Left lobe of liver (tissue), 2 donors: ENCODE results near the gene ADGRD2. TPM values are rescaled to one million over a fixed set of nuclear protein-coding genes. Genes with fewer than 3 reads are reported as not detected.
A peak's percentile ranks its signal among the peaks of the same experiment; 100 is the strongest.

Experiments
- ATAC-seq: fragments of 200-7000 bp; cut with Tn5 transposase; one replicate; pipeline ENCODE4 v1.9.1; 2020; ENCODE audit warnings: mild to moderate bottlenecking, moderate library complexity
- DNase-seq: peaks from one replicate; pipeline ENCODE4 v3.0.0-alpha.2; 2020; ENCODE audit warnings: low spot score
- total RNA-seq: library from RNA; stranded (reverse); gene quantifications from one replicate; pipeline ENCODE4 v1.2.1, GENCODE V29; 2021
- donor health status: DM: no; HTN: no; CAD: no; lungs with moderate emphysema.
- donor health status: DM: no; HTN: yes; CAD: no.

The ADGRD2 gene
- total RNA-seq, 1 donor from 2014 or later, result not detected

GRCh38 chr9:124477648-124478285 is 27.5 kb downstream of the ADGRD2 start:
- no peak for DNase-seq
- ATAC-seq, result no peak

- ATAC-seq (no peak), DNase-seq (no peak)
Measured at GRCh38 chr9:124478354-124478753, 28.1 kb downstream of the ADGRD2 start.

GRCh38 chr9:124479371-124479770 is 29.1 kb downstream of the ADGRD2 start:
- ATAC-seq (no peak), DNase-seq (no peak)

GRCh38 chr9:124479947-124480620 is 29.8 kb downstream of the ADGRD2 start:
- DNase-seq, result no peak
- ATAC-seq, result peak; percentile 16

- no peak for DNase-seq
- peak; percentile 41 for ATAC-seq
Measured at GRCh38 chr9:124480621-124480981, 30.4 kb downstream of the ADGRD2 start.

GRCh38 chr9:124481115-124481514 is 30.9 kb downstream of the ADGRD2 start:
- DNase-seq (no peak), ATAC-seq (peak; percentile 30)

- no peak for ATAC-seq
Measured at GRCh38 chr9:124482431-124483031, 32.3 kb downstream of the ADGRD2 start.

GRCh38 chr9:124483481-124483880 is 33.2 kb downstream of the ADGRD2 start:
- DNase-seq (no peak), ATAC-seq (no peak)

More at GRCh38 chr9:124482431-124483031, 32.3 kb downstream of the ADGRD2 start:
- DNase-seq, result no peak

- no peak for DNase-seq
- no peak for ATAC-seq
Measured at GRCh38 chr9:124485201-124485600, 35.0 kb downstream of the ADGRD2 start.

GRCh38 chr9:124485936-124486335 is 35.7 kb downstream of the ADGRD2 start:
- ATAC-seq (no peak), DNase-seq (no peak)

GRCh38 chr9:124486778-124487259 is 36.6 kb downstream of the ADGRD2 start:
- DNase-seq (no peak), ATAC-seq (no peak)

- ATAC-seq (no peak), DNase-seq (no peak)
Measured at GRCh38 chr9:124487260-124488182, 37.3 kb downstream of the ADGRD2 start.

- DNase-seq (no peak), ATAC-seq (no peak)
Measured at GRCh38 chr9:124488641-124489210, 38.5 kb downstream of the ADGRD2 start.

- no peak for ATAC-seq
- DNase-seq, result no peak
Measured at GRCh38 chr9:124489222-124489621, 39.0 kb downstream of the ADGRD2 start.

- no peak for ATAC-seq
Measured at GRCh38 chr9:124490004-124490403, 39.8 kb downstream of the ADGRD2 start.

GRCh38 chr9:124491049-124491975 is 41.1 kb downstream of the ADGRD2 start:
- no peak for ATAC-seq
- no peak for DNase-seq

More at GRCh38 chr9:124490004-124490403, 39.8 kb downstream of the ADGRD2 start:
- DNase-seq, result no peak

- DNase-seq, result no peak
Measured at GRCh38 chr9:124492818-124493217, 42.6 kb downstream of the ADGRD2 start.

GRCh38 chr9:124493218-124493617 is 43.0 kb downstream of the ADGRD2 start:
- DNase-seq, result no peak
- no peak for ATAC-seq

More at GRCh38 chr9:124492818-124493217, 42.6 kb downstream of the ADGRD2 start:
- no peak for ATAC-seq

- DNase-seq, result no peak
- ATAC-seq, result no peak
Measured at GRCh38 chr9:124493794-124494479, 43.7 kb downstream of the ADGRD2 start.
